Ovary (tissue), 3 donors: ENCODE results near the gene TACC2.

Source experiments
- CTCF ChIP-seq, 3 donors: fragments of 450-650 bp in 2 of 3; fragments of 200-600 bp in 1 of 3; IDR thresholded peaks; one replicate each; pipeline versions ENCODE4 v1.5.1 to v1.8.0; 2016 to 2022; ENCODE audit warnings: antibody characterized with exemption in 3 of 3, mild to moderate bottlenecking in 1 of 3
- EP300 ChIP-seq: sonication (generic); formaldehyde crosslinking; IDR thresholded peaks from one replicate; pipeline ENCODE4 v1.6.1; 2017; ENCODE audit warnings: antibody characterized with exemption
- donor health status: DM: no; HTN: no; CAD: no.

DNA sequence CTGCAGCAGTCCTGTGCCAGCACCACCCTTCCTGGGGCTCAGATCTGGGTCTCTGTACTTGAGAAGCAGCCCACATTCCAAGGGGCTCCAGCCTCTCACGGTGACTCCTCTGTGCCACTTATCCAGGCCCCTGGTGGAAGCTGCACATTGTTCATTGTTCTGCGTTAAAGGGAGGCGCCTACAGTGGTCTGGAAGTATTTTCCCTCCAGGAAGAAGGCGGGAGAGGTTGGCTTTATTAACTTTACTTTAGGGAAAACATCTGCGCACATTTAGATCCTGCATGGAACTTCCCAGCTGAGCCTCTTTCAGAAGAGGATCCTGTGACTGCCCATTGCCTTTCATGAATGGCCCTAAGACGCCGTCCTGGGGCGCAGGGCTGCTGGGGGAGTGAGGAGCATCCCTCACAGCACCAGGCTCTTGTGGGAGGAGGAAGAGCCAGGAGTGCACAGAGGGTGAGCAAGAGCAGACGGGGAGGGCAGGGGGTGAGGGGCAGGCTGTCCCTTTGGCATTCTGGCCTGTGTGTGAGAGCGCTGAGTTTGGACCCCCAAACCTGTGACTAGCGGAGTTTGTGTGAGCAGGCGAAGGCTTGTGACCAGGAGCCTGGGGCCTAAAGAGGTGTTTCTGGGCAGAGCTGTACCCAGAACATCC lies 183.5 kb downstream of the TACC2 start:
- TF ChIP-seq CTCF (IDR thresholded peaks at IDR 0.05) = no peak
- TF ChIP-seq EP300 = no peak
